ENCODE data around the gene NCKAP5.

The NCKAP5 gene

GRCh38 chr2:133092571-133092970 lies 475.7 kb downstream of the NCKAP5 start:
- DNase-seq (ENCODE audit: low read depth in 2 of 2), result no peak

GRCh38 chr2:133090358-133090757 lies 477.9 kb downstream of the NCKAP5 start:
- DNase-seq (ENCODE audit: low read depth in 2 of 2), result no peak

- no peak for DNase-seq (ENCODE audit: low read depth in 2 of 2)
These were observed 482.1 kb downstream of the NCKAP5 start for GRCh38 chr2:133086176-133086575.

GRCh38 chr2:133085646-133086045 lies 482.6 kb downstream of the NCKAP5 start:
- no peak for DNase-seq (ENCODE audit: low read depth in 2 of 2)

- no peak for DNase-seq (ENCODE audit: low read depth in 2 of 2)
These were observed 486.2 kb downstream of the NCKAP5 start for GRCh38 chr2:133082034-133082433.

- no peak for DNase-seq (ENCODE audit: low read depth in 2 of 2)
These were observed 487.4 kb downstream of the NCKAP5 start for GRCh38 chr2:133080822-133081221.

GRCh38 chr2:133078667-133079411 lies 489.4 kb downstream of the NCKAP5 start:
- DNase-seq (ENCODE audit: low read depth in 2 of 2), result no peak

- DNase-seq (ENCODE audit: low read depth in 2 of 2), result no peak
These were observed 490.9 kb downstream of the NCKAP5 start for GRCh38 chr2:133077269-133077822.

- no peak for DNase-seq (ENCODE audit: low read depth in 2 of 2)
These were observed 495.2 kb downstream of the NCKAP5 start for GRCh38 chr2:133072837-133073694.

- DNase-seq (ENCODE audit: low read depth in 2 of 2), result peak in 1 of 2 experiments; percentile 4
These were observed 504.5 kb downstream of the NCKAP5 start for GRCh38 chr2:133063775-133064174.

GRCh38 chr2:133062931-133063665 lies 505.2 kb downstream of the NCKAP5 start:
- peak; percentile 51 to 57 for DNase-seq (ENCODE audit: low read depth in 2 of 2)

- no peak for DNase-seq (ENCODE audit: low read depth in 2 of 2)
These were observed 506.2 kb downstream of the NCKAP5 start for GRCh38 chr2:133061874-133062593.

- DNase-seq (ENCODE audit: low read depth in 2 of 2), result no peak
These were observed 514.0 kb downstream of the NCKAP5 start for GRCh38 chr2:133054297-133054696.

- no peak for DNase-seq (ENCODE audit: low read depth in 2 of 2)
These were observed 514.7 kb downstream of the NCKAP5 start for GRCh38 chr2:133053541-133053940.

GRCh38 chr2:133045787-133046186 lies 522.5 kb downstream of the NCKAP5 start:
- DNase-seq (ENCODE audit: low read depth in 2 of 2), result no peak

GRCh38 chr2:133044556-133044955 lies 523.7 kb downstream of the NCKAP5 start:
- no peak for DNase-seq (ENCODE audit: low read depth in 2 of 2)

- DNase-seq (ENCODE audit: low read depth in 2 of 2), result no peak
These were observed 528.1 kb downstream of the NCKAP5 start for GRCh38 chr2:133040170-133040569.

GRCh38 chr2:133039531-133039930 lies 528.7 kb downstream of the NCKAP5 start:
- DNase-seq (ENCODE audit: low read depth in 2 of 2), result no peak

- DNase-seq (ENCODE audit: low read depth in 2 of 2), result no peak
These were observed 541.6 kb downstream of the NCKAP5 start for GRCh38 chr2:133026536-133027177.

GRCh38 chr2:133025004-133025403 lies 543.3 kb downstream of the NCKAP5 start:
- DNase-seq (ENCODE audit: low read depth in 2 of 2), result no peak

Measured in fibroblast of skin of left biceps (primary cell).